Chondrocyte (in vitro differentiated cells): ENCODE data around the gene ING4. TPM values are rescaled to one million over a fixed set of nuclear protein-coding genes. Genes with fewer than 3 reads are reported as not detected.
A peak's percentile ranks its signal among the peaks of the same experiment; 100 is the strongest.

Source experiments
- DNase-seq: peaks from one replicate; pipeline ENCODE4 v3.0.0; 2021; ENCODE audit warnings: mixed read lengths, low spot score
- H3K27ac Mint-ChIP-seq: one replicate; pipeline ENCODE4 v1.8.0; 2021; ENCODE audit warnings: mild to moderate bottlenecking, moderate library complexity, mixed read lengths; ENCODE audit not compliant: unreplicated experiment
- H3K27me3 Mint-ChIP-seq: 2 replicates; pipeline ENCODE4 v1.8.0; 2021; ENCODE audit warnings: low read depth, mixed read lengths
- H3K36me3 Mint-ChIP-seq: 2 replicates; pipeline ENCODE4 v1.8.0; 2021; ENCODE audit warnings: low read depth, mixed read lengths
- H3K4me1 Mint-ChIP-seq: 2 replicates; pipeline ENCODE4 v1.8.0; 2021; ENCODE audit warnings: low read depth, mild to moderate bottlenecking, mixed read lengths
- H3K4me3 Mint-ChIP-seq: one replicate; pipeline ENCODE4 v1.8.0; 2021; ENCODE audit warnings: mild to moderate bottlenecking, moderate library complexity, mixed read lengths; ENCODE audit not compliant: unreplicated experiment
- H3K9me3 Mint-ChIP-seq: 2 replicates; pipeline ENCODE4 v1.8.0; 2021; ENCODE audit warnings: low read depth, mixed read lengths
- CTCF ChIP-seq: fragments of 200-600 bp; sonication (generic); IDR thresholded peaks from 2 replicates; pipeline ENCODE4 v1.5.0; 2021; ENCODE audit warnings: antibody characterized with exemption, mild to moderate bottlenecking, moderate library complexity
- total RNA-seq: library from RNA; stranded (reverse); gene quantifications from 3 replicates; pipeline ENCODE4 v1.2.1, GENCODE V29; 2021

The ING4 gene
- total RNA-seq, 1 donor from 2014 or later = 37.5 TPM

GRCh38 chr12:6635856-6636531, 26.9 kb downstream of the ING4 start, which contains the start of gene LPAR5:
LPAR5 (minus strand) TSS chr12:6635959; CDS start chr12:6621248, 14,711 bp downstream.
- Mint-ChIP-seq H3K36me3 (no peaks in the 10 kb centered on the region), H3K27ac (peak within 1 kb of the TSS; percentile 77), H3K27me3 (peaks cover 3% of the 10 kb centered on the region), H3K9me3 (no peaks in the 10 kb centered on the region), H3K4me3 (peak within 1 kb of the TSS; percentile 26), H3K4me1 (peaks cover 25% of the 10 kb centered on the region)
- no peak for DNase-seq
- TF ChIP-seq CTCF = no peak

- Mint-ChIP-seq H3K27ac (no peak overlapping the region), H3K4me3 (no peak overlapping the region), H3K4me1 (peaks cover 25% of the 10 kb centered on the region), H3K27me3 (no peaks in the 10 kb centered on the region), H3K9me3 (no peaks in the 10 kb centered on the region), H3K36me3 (no peaks in the 10 kb centered on the region)
- TF ChIP-seq CTCF = no peak
- DNase-seq = no peak
Measured at GRCh38 chr12:6635375-6635855, 27.5 kb downstream of the ING4 start.

GRCh38 chr12:6632026-6632983, 30.6 kb downstream of the ING4 start:
- Mint-ChIP-seq H3K27ac (peak overlapping the region; percentile 60), H3K4me3 (no peak overlapping the region), H3K4me1 (peaks cover 25% of the 10 kb centered on the region), H3K9me3 (no peaks in the 10 kb centered on the region), H3K27me3 (no peaks in the 10 kb centered on the region), H3K36me3 (no peaks in the 10 kb centered on the region)
- no peak for DNase-seq
- no peak for TF ChIP-seq CTCF

GRCh38 chr12:6631549-6631961, 31.4 kb downstream of the ING4 start:
- no peak for DNase-seq
- TF ChIP-seq CTCF = no peak
- Mint-ChIP-seq H3K36me3 (no peaks in the 10 kb centered on the region), H3K9me3 (no peaks in the 10 kb centered on the region), H3K4me1 (peaks cover 25% of the 10 kb centered on the region), H3K27ac (no peak overlapping the region), H3K4me3 (no peak overlapping the region), H3K27me3 (no peaks in the 10 kb centered on the region)

- Mint-ChIP-seq H3K27me3 (no peaks in the 10 kb centered on the region), H3K4me3 (no peak overlapping the region), H3K27ac (no peak overlapping the region), H3K9me3 (no peaks in the 10 kb centered on the region), H3K4me1 (peaks cover 17% of the 10 kb centered on the region), H3K36me3 (no peaks in the 10 kb centered on the region)
- DNase-seq = no peak
- no peak for TF ChIP-seq CTCF
Measured at GRCh38 chr12:6630736-6631135, 32.2 kb downstream of the ING4 start.
